Measurements from ENCODE around the gene CENPC. TPM values are rescaled to one million over a fixed set of nuclear protein-coding genes. Genes with fewer than 3 reads are reported as not detected.

The CENPC gene
- total RNA-seq, 2 donors from 2014 or later: 22.9 to 32.3 TPM

DNA sequence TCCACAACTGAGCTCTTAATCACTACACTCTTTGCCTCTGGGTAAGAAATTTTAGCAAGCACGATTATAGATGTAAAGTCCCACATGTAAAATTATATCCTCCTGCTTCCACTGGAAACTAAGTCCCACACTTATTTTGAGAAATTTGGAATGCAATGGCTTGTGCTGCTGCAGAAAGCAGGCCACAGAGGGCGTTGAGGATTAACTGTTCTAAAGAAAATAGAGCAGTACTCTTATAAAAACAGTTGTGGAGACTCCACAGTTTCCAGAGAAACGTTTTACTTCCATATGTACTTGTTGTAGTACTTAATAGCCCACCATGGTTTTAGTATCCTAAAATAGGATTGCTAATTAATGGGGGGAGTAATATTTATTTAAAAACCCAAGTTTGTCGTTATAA, 1.7 kb upstream of the CENPC start:
- Histone ChIP-seq H3K4me1 (ENCODE audit: control insufficient read depth, insufficient read depth, low read length) (no peaks in the 10 kb centered on the region), H3K9me3 (ENCODE audit: control insufficient read depth, low read length) (no peaks in the 10 kb centered on the region), H3K9ac (ENCODE audit: extremely low read depth, low read length, poor library complexity, severe bottlenecking) (no peak overlapping the region), H3K36me3 (ENCODE audit: control insufficient read depth, insufficient read depth, low read length) (peaks cover 7% of the 10 kb centered on the region), H3K27ac (ENCODE audit: low read depth, low read length) (no peak overlapping the region), H3K4me3 (ENCODE audit: low read length) (no peak overlapping the region), H3K27me3 (ENCODE audit: control insufficient read depth, insufficient read depth, low read length, poor library complexity, severe bottlenecking) (no peaks in the 10 kb centered on the region)
- TF ChIP-seq CTCF (conservative IDR thresholded peaks at IDR 0.05): no peak
- no peak overlapping the region for H3K4me3 Mint-ChIP-seq
- H3K4me1 Mint-ChIP-seq: peaks cover 12% of the 10 kb centered on the region
- no peaks in the 10 kb centered on the region for H3K27me3 Mint-ChIP-seq (ENCODE audit: insufficient read depth)
- H3K9me3 Mint-ChIP-seq: no peaks in the 10 kb centered on the region
- peaks cover 4% of the 10 kb centered on the region for H3K36me3 Mint-ChIP-seq (ENCODE audit: low read depth)
- WGBS, 2 experiments (ENCODE audit: insufficient coverage in 1 of 2, insufficient read length in 1 of 2): 81% methylated on average over 3 of the region's 4 CpGs; no CpG with 5 or more reads in 1 of the 2 experiments
- no peak for DNase-seq
- H3K27ac Mint-ChIP-seq: no peak overlapping the region

DNA sequence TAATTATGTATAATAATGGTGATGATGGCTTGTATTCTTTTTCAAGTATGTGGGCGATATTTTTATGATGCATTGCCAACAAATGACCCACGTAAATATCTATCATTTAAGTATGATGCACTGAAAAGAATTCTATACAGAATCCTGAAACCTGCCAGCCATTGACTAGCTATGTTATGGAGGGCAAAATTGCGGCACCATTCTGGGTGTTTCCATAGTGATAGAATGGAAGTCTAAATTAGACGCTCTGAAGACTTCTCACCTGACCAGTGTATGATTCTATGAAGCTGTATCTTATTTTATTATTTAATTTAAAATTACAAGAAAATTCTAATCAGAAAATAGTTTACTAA, 677 bp upstream of the CENPC start:
- Histone ChIP-seq H3K27ac (ENCODE audit: low read depth, low read length) (no peak overlapping the region), H3K4me3 (ENCODE audit: low read length) (peak overlapping the region; percentile 79), H3K9me3 (ENCODE audit: control insufficient read depth, low read length) (no peaks in the 10 kb centered on the region), H3K4me1 (ENCODE audit: control insufficient read depth, insufficient read depth, low read length) (no peaks in the 10 kb centered on the region), H3K36me3 (ENCODE audit: control insufficient read depth, insufficient read depth, low read length) (peaks cover 16% of the 10 kb centered on the region), H3K9ac (ENCODE audit: extremely low read depth, low read length, poor library complexity, severe bottlenecking) (peak overlapping the region; percentile 8), H3K27me3 (ENCODE audit: control insufficient read depth, insufficient read depth, low read length, poor library complexity, severe bottlenecking) (no peaks in the 10 kb centered on the region)
- no peaks in the 10 kb centered on the region for H3K27me3 Mint-ChIP-seq (ENCODE audit: insufficient read depth)
- H3K36me3 Mint-ChIP-seq (ENCODE audit: low read depth): peaks cover 10% of the 10 kb centered on the region
- H3K4me3 Mint-ChIP-seq: peak overlapping the region; percentile 98
- H3K27ac Mint-ChIP-seq: no peak overlapping the region
- no peak for DNase-seq
- H3K9me3 Mint-ChIP-seq: no peaks in the 10 kb centered on the region
- no peak for TF ChIP-seq CTCF (conservative IDR thresholded peaks at IDR 0.05)
- WGBS, 2 experiments (ENCODE audit: insufficient coverage in 1 of 2, insufficient read length in 1 of 2): 72% methylated on average over 4 of the region's 4 CpGs; no CpG with 5 or more reads in 1 of the 2 experiments
- H3K4me1 Mint-ChIP-seq: peaks cover 12% of the 10 kb centered on the region

DNA sequence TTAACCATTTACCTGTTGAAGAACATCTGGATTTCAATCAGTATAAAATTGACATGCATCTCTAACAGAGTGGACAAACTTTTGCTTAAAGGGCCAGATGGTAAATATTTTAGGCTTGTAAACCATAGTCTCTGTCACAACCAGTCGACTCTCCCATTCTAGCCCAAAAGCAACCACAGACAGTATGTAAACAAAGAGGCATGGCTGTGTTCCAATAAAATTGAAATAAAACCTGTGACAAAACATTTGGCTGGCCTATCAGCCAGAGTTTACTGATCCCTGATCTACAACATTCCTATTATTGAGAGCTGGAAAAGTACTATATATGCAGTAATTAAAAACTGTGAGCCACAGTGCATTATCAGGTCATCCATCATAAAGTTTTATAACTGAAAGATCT, 3.2 kb downstream of the CENPC start:
- TF ChIP-seq CTCF (conservative IDR thresholded peaks at IDR 0.05): no peak
- H3K9me3 Mint-ChIP-seq: no peaks in the 10 kb centered on the region
- H3K27ac Mint-ChIP-seq: no peak overlapping the region
- Histone ChIP-seq H3K4me3 (ENCODE audit: low read length) (no peak overlapping the region), H3K27ac (ENCODE audit: low read depth, low read length) (no peak overlapping the region), H3K9ac (ENCODE audit: extremely low read depth, low read length, poor library complexity, severe bottlenecking) (no peak overlapping the region), H3K4me1 (ENCODE audit: control insufficient read depth, insufficient read depth, low read length) (no peaks in the 10 kb centered on the region), H3K36me3 (ENCODE audit: control insufficient read depth, insufficient read depth, low read length) (peaks cover 50% of the 10 kb centered on the region), H3K27me3 (ENCODE audit: control insufficient read depth, insufficient read depth, low read length, poor library complexity, severe bottlenecking) (no peaks in the 10 kb centered on the region), H3K9me3 (ENCODE audit: control insufficient read depth, low read length) (no peaks in the 10 kb centered on the region)
- no peaks in the 10 kb centered on the region for H3K27me3 Mint-ChIP-seq (ENCODE audit: insufficient read depth)
- peaks cover 12% of the 10 kb centered on the region for H3K4me1 Mint-ChIP-seq
- no peak for DNase-seq
- H3K36me3 Mint-ChIP-seq (ENCODE audit: low read depth): peaks cover 35% of the 10 kb centered on the region
- WGBS, 2 experiments (ENCODE audit: insufficient coverage in 1 of 2, insufficient read length in 1 of 2): 100% methylated on average over 1 of the region's 1 CpG; no CpG with 5 or more reads in 1 of the 2 experiments
- H3K4me3 Mint-ChIP-seq: no peak overlapping the region

Data from endodermal cell (in vitro differentiated cells).